IMR-90 (cell line): Measurements from ENCODE around the gene KLHL33. TPM values are rescaled to one million over a fixed set of nuclear protein-coding genes. Genes with fewer than 3 reads are reported as not detected.

Source experiments
- ATAC-seq: fragments of 200-7000 bp; cut with Tn5 transposase; 2 replicates; pipeline ENCODE4 v1.9.1; 2020; ENCODE audit warnings: low read depth, mild to moderate bottlenecking, moderate library complexity
- BruUV-seq: library from RNA; stranded (reverse); fragments of 400-500 nt; replicated peaks from 2 replicates; lab custom pipeline; 2021; lab: Mats Ljungman, UMichigan
- CTCF ChIA-PET: fragments of 300-600 bp; formaldehyde crosslinking; extraction: SDS; loops from one replicate; lab custom pipeline; 2021; ENCODE audit warnings: antibody characterized with exemption; lab: Yijun Ruan, JAX
- POLR2A ChIA-PET: fragments of 300-600 bp; sonication (Branson Sonifier 250); formaldehyde crosslinking; loops from one replicate; lab custom pipeline; 2022; ENCODE audit warnings: antibody characterized with exemption; ENCODE audit not compliant: unreplicated experiment; lab: Charles Lee
- DNase-seq: peaks from one replicate; pipeline ENCODE4 v3.0.0; 2013
- H2AFZ ChIP-seq: replicated peaks from 2 replicates; pipeline ENCODE3; 2013; ENCODE audit warnings: low read length, mild to moderate bottlenecking; ENCODE audit not compliant: poor library complexity
- H2AK5ac ChIP-seq: 2 replicates; pipeline ENCODE4 v1.6.1; 2013; ENCODE audit warnings: low read depth, low read length, inconsistent platforms
- H2AK9ac ChIP-seq: replicated peaks from 2 replicates; pipeline ENCODE3; 2013; ENCODE audit warnings: mild to moderate bottlenecking, low read depth, low read length, moderate library complexity; ENCODE audit not compliant: poor library complexity
- H2BK120ac ChIP-seq: 2 replicates; pipeline ENCODE4 v1.6.1; 2013; ENCODE audit warnings: low read depth, low read length, inconsistent platforms
- H2BK15ac ChIP-seq: 3 replicates; pipeline ENCODE4 v1.6.1; 2013; ENCODE audit warnings: low read depth, low read length, inconsistent platforms
- H2BK20ac ChIP-seq: 2 replicates; pipeline ENCODE4 v1.6.1; 2013; ENCODE audit warnings: low read depth, mild to moderate bottlenecking, inconsistent platforms, low read length, moderate library complexity
- H2BK5ac ChIP-seq: 2 replicates; pipeline ENCODE4 v1.6.1; 2013; ENCODE audit warnings: mild to moderate bottlenecking, low read depth, low read length, inconsistent platforms; ENCODE audit not compliant: poor library complexity, severe bottlenecking
- H3K14ac ChIP-seq: replicated peaks from 2 replicates; pipeline ENCODE4 v1.6.1; 2013; ENCODE audit warnings: low read depth, low read length, inconsistent platforms
- H3K18ac ChIP-seq: 2 replicates; pipeline ENCODE4 v1.6.1; 2013; ENCODE audit warnings: low read depth, low read length, control low read depth
- H3K23ac ChIP-seq: 2 replicates; pipeline ENCODE4 v1.6.1; 2013; ENCODE audit warnings: low read depth, low read length, inconsistent platforms
- H3K27ac ChIP-seq: 2 replicates; pipeline ENCODE4 v1.5.1; 2013; ENCODE audit warnings: mild to moderate bottlenecking, control low read depth, low read length; ENCODE audit not compliant: insufficient read depth
- H3K27me3 ChIP-seq: 2 replicates; pipeline ENCODE4 v1.6.1; 2013; ENCODE audit warnings: low read length; ENCODE audit not compliant: control insufficient read depth, insufficient read depth
- H3K36me3 ChIP-seq: 2 replicates; pipeline ENCODE4 v1.6.1; 2013; ENCODE audit warnings: low read length, mixed read lengths; ENCODE audit not compliant: control insufficient read depth, insufficient read depth
- H3K4ac ChIP-seq: 2 replicates; pipeline ENCODE4 v1.6.1; 2013; ENCODE audit warnings: low read depth, low read length, inconsistent platforms
- H3K4me1 ChIP-seq: 2 replicates; pipeline ENCODE4 v1.6.1; 2013; ENCODE audit warnings: low read length, mixed read lengths; ENCODE audit not compliant: control insufficient read depth, insufficient read depth
- H3K4me2 ChIP-seq: 2 replicates; pipeline ENCODE4 v1.6.1; 2013; ENCODE audit warnings: low read depth, mild to moderate bottlenecking, control low read depth, low read length, moderate library complexity
- H3K4me3 ChIP-seq: 2 replicates; pipeline ENCODE4 v1.5.1; 2013; ENCODE audit warnings: low read depth, mild to moderate bottlenecking, control low read depth, low read length, moderate library complexity; ENCODE audit not compliant: insufficient read depth
- H3K56ac ChIP-seq: 2 replicates; pipeline ENCODE4 v1.6.1; 2013; ENCODE audit warnings: low read length, inconsistent platforms; ENCODE audit not compliant: insufficient read depth; ENCODE audit errors: extremely low read depth
- H3K79me1 ChIP-seq, 2 experiments: 2 replicates each; pipeline ENCODE4 v1.6.1; 2013; ENCODE audit warnings: low read length in 2 of 2, inconsistent platforms in 1 of 2, low read depth in 1 of 2
- H3K9ac ChIP-seq: 2 replicates; pipeline ENCODE4 v1.6.1; 2013; ENCODE audit warnings: low read depth, low read length, control low read depth
- H3K9me1 ChIP-seq: 2 replicates; pipeline ENCODE4 v1.6.1; 2013; ENCODE audit warnings: low read length, inconsistent platforms; ENCODE audit not compliant: insufficient read depth
- H3K9me3 ChIP-seq: 2 replicates; pipeline ENCODE4 v1.6.1; 2013; ENCODE audit warnings: low read length; ENCODE audit not compliant: control insufficient read depth, insufficient read depth
- H4K20me1 ChIP-seq: 2 replicates; pipeline ENCODE4 v1.6.1; 2013; ENCODE audit warnings: low read length, inconsistent platforms; ENCODE audit not compliant: insufficient read depth
- H4K5ac ChIP-seq: 2 replicates; pipeline ENCODE4 v1.6.1; 2013; ENCODE audit warnings: mild to moderate bottlenecking, low read depth, low read length, control low read depth
- H4K8ac ChIP-seq, 2 experiments: 2 replicates each; pipeline ENCODE4 v1.6.1; 2013; ENCODE audit warnings: low read depth in 2 of 2, low read length in 2 of 2, control low read depth in 1 of 2, inconsistent platforms in 1 of 2
- H4K91ac ChIP-seq: 2 replicates; pipeline ENCODE4 v1.6.1; 2013; ENCODE audit warnings: low read depth, low read length, inconsistent platforms; ENCODE audit not compliant: insufficient read depth
- BHLHE40 ChIP-seq: fragments of 150-350 bp; IDR thresholded peaks from 2 replicates; pipeline ENCODE4 v1.6.1; 2016; ENCODE audit warnings: mild to moderate bottlenecking, low read depth, low read length
- CEBPB ChIP-seq: IDR thresholded peaks from 2 replicates; pipeline ENCODE4 v1.6.1; 2012; ENCODE audit warnings: low read depth, low read length, improper control_type of control experiment
- CHD1 ChIP-seq: IDR thresholded peaks from 2 replicates; pipeline ENCODE4 v1.6.1; 2012; ENCODE audit warnings: low read depth, low read length, improper control_type of control experiment
- MAFK ChIP-seq: IDR thresholded peaks from 2 replicates; pipeline ENCODE4 v1.6.1; 2012; ENCODE audit warnings: low read depth, low read length, improper control_type of control experiment
- POLR2A ChIP-seq: IDR thresholded peaks from 2 replicates; pipeline ENCODE4 v1.6.1; 2012; ENCODE audit warnings: mild to moderate bottlenecking, low read depth, low read length
- WGBS, 2 experiments: methylation state at CpG; one replicate each; pipeline versions ENCODE4 v1.1.5 to v1.1.7; 2013; ENCODE audit warnings: missing lambda C conversion rate in 2 of 2; ENCODE audit not compliant: insufficient read length in 1 of 2; ENCODE audit errors: extremely low coverage in 2 of 2; 5-methylcytosine and 5-hydroxymethylcytosine counted together
- dilution Hi-C: fragments of 300-500 bp; cut with HindIII; formaldehyde crosslinking; loops from one replicate; pipeline ENCODE4 v1.14.3; 2018; ENCODE audit warnings: low sequenced_read_pairs; ENCODE audit not compliant: unreplicated experiment
- in situ Hi-C: fragments of 300-500 bp; cut with MboI; formaldehyde crosslinking; loops from 3 replicates; pipeline ENCODE4 v1.14.3; 2019; ENCODE audit warnings: low sequenced_read_pairs, inconsistent platforms, mixed read lengths
- intact Hi-C: fragments of 100-400 bp; cut with micrococcal nuclease; formaldehyde crosslinking; loops from 2 replicates; pipeline ENCODE4 v1.10.0; 2022
- polyA plus RNA-seq, 3 experiments: library from polyadenylated mRNA; depleted of rRNA; stranded (reverse); fragments of >200 nt; gene quantifications; 2 replicates each; pipeline ENCODE4 v1.2.3, GENCODE V29; 2012; ENCODE audit warnings: low replicate concordance in 1 of 3
- total RNA-seq: library from RNA; depleted of rRNA; stranded (reverse); fragments of >200 nt; gene quantifications from 2 replicates; pipeline ENCODE4 v1.2.3, GENCODE V29; 2012

KLHL33 gene
- total and polyA plus RNA-seq, 2 of the 4 experiments (the other 2 are of a cell fraction): under 0.01 to 0.03 TPM

DNA sequence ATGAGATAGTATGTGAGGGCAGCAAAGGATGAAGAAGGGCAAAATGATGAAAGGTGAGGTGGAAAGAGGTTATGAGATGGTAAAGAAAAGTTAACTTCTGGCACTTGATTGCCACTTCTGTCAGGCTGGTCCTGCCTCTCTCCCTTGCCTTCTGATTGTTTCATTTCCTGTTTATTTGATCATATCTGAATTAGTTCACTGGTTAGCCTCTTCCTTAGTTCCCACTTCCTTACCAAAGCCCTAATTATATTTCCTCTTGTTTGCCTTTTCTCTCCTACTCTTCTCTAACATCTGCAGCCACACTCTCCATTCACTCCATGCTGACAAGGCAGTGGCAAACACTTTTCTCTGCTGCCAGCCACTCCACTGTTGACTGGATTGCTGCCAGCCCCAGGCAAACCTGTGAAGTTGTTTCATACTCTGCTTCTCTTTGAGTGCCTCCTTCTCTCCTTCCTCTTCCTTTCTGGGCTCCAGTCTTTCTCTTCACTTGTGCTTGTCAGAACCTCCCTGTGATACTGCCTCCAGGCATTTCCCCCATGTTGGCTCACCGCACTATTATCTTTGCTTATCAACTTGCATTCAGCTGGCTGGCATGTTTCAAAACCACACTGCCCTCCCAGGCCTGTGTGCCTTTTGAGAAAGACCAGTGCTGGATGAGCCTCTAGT is 41.4 kb upstream of the KLHL33 start:
- no peak overlapping the region for H3K18ac ChIP-seq
- H3K4ac ChIP-seq: no peak overlapping the region
- H3K14ac ChIP-seq: no peak overlapping the region; the same call in 1 of the 2 replicates
- H2BK15ac ChIP-seq: 0 out of 3 replicates have a peak overlapping the region, but pooled peaks have one; percentile 27
- peak; percentile 77 for ATAC-seq
- ChIA-PET CTCF (no interaction called here), POLR2A (no interaction called here)
- H4K8ac ChIP-seq: peak overlapping the region; percentile 8 to 52; a peak in 3 of 4 replicates
- no peak overlapping the region for H3K9ac ChIP-seq
- H4K5ac ChIP-seq: no peak overlapping the region
- peak overlapping the region; percentile 72 for H2AFZ ChIP-seq
- H3K4me3 ChIP-seq: no peak overlapping the region
- no TSS peak for BruUV-seq
- intact Hi-C loops: no loop called here
- TF ChIP-seq MAFK (no peak), CHD1 (no peak), BHLHE40 (no peak), CEBPB (peak; percentile 30; the same call in 1 of the 2 replicates), POLR2A (no peak)
- DNase-seq: peak; percentile 73
- H4K91ac ChIP-seq: no peak overlapping the region; the same call in 1 of the 2 replicates
- in situ Hi-C loops: no loop called here
- no peaks in the 10 kb centered on the region for H3K4me1 ChIP-seq
- H3K23ac ChIP-seq: no peak overlapping the region
- no peak overlapping the region for H2AK9ac ChIP-seq
- no peaks in the 10 kb centered on the region for H3K27me3 ChIP-seq
- no peaks in the 10 kb centered on the region for H3K79me1 ChIP-seq
- no peak overlapping the region for H3K4me2 ChIP-seq
- H2BK5ac ChIP-seq: peak overlapping the region; percentile 2
- H2BK120ac ChIP-seq: no peak overlapping the region
- no peaks in the 10 kb centered on the region for H4K20me1 ChIP-seq
- no peak overlapping the region for H2AK5ac ChIP-seq
- no CpG with 5 or more reads among the region's 1 CpG for WGBS, 2 experiments
- dilution Hi-C loops: no loop called here
- no peak overlapping the region for H2BK20ac ChIP-seq
- H3K9me1 ChIP-seq: no peaks in the 10 kb centered on the region; the same call in 1 of the 2 replicates
- no peak overlapping the region for H3K56ac ChIP-seq
- no peak overlapping the region for H3K27ac ChIP-seq
- H3K36me3 ChIP-seq: peaks cover 10% of the 10 kb centered on the region
- H3K9me3 ChIP-seq: no peaks in the 10 kb centered on the region
